GM03348 (cell line): ENCODE results near the gene PCGF5.
"Not testable (repeated sequence)": the region's sequence is repeated elsewhere in the genome, so short reads cannot be mapped to it uniquely, and the experiment has no call there.

ENCODE experiments used
- DNase-seq: peaks from one replicate; pipeline ENCODE4 v3.0.0; 2012; ENCODE audit warnings: low spot score

PCGF5 gene

DNA sequence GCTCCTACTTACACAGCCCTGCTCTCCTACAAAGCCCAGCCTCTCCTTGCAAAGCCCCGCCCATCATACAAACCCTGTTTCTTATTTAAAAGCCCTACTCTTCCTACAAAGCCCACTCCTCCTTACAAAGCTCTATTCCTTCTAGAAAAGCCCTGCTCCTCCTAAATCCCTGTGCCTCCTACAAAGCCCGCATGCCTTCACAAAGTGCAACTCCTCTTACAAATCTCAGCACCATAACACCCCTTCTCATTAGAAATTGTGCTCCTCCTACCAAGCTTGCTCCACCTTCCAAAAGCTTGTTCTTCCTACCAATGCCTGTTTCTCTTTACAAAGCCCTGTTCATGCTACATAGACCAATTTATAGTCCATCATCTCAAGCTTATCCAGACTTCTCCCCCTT lies 66.1 kb downstream of the PCGF5 start:
- no peak for DNase-seq

DNA sequence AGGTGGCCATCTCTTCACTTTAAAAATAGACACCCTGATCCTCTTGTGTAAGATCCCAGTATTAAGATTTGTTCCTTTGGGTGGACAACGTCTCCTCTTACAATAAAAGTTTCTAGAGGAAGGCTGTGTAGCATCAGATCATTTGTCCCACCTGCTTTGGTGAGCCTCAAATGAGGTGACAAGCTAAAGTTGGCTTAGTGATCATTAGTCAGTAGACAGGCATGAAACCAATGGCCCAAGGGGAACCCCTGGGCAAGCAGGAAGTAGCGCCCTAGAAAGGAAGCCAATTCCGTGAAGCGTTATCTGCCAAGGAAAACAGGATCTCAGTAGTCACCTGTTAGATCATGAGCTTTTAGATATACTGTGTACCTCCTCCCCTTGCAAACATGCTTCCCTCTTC lies 66.8 kb downstream of the PCGF5 start:
- no peak for DNase-seq

DNA sequence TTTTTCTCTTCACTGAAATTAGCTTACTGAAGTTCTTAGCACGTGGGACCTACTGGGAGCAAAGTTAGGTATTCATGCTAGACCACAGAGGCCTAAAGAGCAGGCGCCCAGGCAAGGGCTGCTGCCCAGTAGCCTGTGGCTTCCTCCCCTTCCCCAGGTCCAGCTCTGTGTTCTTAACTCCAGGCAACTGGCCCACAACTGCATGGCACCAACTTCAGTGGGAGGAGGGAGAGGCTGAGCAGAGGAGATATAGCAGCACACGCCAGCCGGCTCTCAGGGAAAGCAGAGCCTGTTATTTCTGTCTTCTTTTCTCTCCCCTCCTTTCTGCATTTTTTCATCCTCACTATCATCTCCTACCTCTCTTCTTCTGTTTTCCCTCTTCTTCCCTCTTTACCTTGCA lies 67.4 kb downstream of the PCGF5 start:
- DNase-seq: no peak

DNA sequence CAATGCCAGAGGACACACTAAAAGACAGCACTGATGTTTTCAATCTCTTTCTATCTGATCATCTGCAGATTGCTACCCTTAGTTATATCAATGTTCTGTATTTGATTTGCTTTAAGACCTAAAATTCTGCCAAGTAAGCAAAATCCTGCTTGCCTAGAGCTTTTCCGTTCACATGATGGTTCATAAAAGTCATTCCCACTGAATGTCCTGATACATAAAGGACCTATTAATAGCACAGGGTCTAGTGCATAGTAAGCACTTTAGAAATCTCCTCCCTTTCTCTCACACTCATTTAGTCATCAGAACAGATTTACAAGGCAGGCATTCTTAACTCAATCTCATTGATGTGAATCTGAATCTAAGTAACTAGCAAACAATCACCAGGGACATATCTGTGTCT lies 68.8 kb downstream of the PCGF5 start:
- DNase-seq: no peak

DNA sequence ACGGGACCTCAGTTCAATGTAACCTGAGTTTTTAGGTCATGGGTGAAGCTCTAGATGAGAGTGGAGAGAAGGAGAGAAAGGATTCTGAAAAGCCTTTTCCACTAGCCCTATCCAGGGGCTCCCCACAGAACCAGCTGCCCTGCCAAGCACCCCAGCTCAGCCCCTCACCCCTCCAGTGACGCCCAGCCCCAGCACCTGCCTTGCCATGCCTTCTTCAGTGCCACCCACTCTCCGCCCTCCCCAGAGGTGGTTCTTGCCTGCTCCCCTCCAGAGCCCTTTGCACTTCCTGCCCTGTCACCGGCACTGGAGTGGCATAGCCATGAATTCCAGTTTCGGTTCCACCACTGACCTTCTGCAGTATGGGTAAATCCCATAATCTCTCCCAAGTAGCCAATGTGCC lies 70.1 kb downstream of the PCGF5 start:
- DNase-seq: no peak

DNA sequence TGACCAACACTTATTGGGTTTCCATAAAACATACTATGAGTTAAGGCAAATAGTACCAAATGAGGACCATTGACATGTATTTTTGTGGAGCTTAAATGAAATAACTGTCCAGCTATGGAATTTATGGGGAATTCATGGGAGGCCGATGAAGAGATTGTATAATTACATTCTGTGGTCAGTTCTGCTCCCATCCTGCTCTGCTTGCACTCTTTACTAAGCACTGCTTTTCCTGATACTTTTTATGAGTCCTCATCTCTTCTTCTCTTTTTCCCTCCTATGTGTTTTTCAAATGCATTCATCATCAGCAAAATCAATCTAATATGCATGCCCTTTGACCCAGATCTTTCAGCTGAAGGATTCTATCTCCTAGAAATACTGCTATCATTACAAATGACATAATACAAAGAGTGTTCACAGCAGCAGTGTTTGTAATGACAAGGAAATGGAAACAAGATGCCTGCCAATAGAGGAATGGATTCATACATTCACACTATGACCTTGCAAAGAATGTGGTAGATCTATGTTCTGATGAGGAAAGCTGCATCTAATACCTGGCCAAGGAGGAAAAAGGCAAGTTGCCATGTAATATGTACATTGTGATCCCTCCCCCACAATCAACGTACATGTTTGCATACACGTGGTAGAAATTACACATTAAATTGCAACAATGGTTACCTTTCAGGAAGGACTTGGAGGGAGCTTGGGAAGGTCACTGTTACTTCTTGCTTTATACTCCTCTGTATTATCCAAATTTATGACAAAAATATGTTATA lies 73.9 kb downstream of the PCGF5 start:
- DNase-seq: no peak

DNA sequence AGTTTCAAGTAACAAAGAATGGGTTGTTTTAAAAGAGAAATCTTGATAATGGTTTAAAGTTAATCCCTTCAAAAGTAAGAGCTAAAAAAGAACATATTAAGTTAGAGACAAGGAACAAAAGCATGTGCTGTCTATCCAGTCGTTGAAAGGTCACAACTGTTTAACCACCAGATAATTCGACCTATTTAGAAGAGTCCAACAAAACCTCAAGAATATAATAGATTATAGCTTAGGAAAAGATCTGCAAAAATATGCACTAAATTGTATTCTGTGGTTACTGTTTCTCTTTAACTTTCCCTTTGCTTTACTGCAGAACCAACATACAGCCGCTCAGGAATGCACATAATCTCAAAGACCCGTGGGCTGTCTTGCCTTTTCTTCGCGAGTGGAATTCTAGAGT lies 74.9 kb downstream of the PCGF5 start:
- no peak for DNase-seq

DNA sequence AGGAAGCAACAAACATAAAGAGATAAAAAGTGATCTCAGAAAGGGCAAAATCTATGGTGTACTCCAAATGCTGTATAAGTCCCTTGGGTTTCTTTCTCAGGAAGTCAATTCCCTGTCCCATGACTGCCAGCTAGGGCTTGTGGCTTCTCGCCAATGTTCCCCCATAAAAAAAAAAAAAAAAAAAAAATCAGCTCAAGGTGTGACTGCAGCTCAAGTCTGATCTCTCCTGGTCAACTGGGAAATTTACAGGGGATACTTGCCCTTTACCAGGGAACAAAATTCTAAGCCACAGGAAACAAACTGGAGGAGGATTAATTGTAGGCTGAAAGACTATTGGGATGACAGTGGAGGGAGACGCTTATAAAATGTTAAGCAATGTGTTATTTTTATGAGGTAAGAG lies 76.0 kb downstream of the PCGF5 start:
- DNase-seq: no peak

DNA sequence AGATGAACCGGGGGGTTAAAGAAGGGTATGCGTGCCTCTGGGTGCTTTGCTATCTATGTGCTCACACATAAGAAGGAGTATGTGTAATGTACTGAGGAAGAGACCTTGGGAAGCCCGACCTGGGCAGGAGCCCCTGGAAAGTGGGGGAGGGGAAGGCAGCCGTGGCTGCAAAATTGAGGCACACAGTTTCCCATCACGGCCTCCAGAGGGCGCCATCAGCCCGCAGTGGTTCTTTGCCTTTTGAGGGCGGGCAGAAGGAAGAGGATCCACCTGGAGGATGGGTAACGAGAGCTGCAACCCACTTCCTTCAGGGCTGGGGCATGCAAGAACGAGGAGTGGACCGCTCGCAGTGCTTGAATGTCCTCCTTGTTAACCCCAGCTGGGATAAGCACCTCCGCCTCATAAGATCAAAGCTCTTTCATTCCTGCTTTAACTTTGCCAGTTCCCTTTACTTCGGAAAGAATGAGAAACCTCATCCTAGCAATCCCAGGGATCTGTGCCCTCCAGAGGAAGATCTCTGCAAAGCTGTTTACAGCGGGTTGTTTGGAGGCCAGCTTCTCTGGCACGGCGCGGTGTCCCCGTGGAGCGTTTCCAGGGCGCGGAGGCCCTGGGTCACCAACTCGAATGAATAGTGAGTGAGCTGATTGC lies 77.9 kb downstream of the PCGF5 start:
- peak; percentile 92 for DNase-seq

DNA sequence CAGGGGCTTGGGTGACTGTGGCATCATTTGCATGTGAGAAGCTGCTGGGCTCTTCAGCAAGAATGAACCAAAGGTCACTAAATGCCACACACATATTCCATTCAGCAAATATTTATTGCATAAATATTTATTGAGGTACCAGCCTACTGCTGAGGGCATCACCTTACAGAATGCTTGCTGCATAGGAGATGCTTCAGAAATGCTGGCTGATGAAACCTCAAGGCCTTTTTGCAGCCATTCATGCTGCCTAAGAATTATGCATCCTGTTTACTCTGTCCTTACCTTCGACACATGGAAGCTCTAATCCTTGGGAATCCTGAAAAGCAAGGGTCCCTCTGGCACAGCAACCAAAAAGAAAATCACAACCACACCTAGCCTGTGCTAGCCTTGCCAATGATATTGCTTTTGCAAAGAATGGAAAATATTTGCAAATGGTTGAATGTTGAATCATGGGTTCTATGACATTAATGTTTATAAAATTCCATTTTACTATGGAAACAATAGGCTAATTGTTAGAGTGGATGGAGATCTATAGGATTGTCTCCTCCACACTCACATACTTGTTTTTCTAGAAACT lies 79.6 kb downstream of the PCGF5 start:
- DNase-seq: no peak

DNA sequence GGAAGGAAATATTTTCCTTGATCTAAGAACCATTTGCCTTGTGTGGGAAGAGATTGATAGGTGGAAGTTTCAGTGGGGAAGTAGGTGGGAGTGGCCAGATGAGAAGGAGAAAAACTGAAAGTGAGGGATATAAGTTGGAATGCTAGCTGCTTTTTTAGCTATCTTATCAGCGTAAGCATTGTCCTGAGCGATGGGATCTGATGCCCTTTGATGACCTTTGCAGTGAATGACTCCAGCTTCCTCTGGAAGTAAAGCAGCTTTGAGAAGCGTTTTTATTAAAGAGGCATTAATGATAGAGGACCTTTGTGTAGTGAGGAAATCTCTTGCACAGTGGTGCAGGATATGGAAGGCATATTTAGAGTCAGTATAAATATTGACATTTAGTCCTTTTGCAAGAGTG lies 82.5 kb downstream of the PCGF5 start:
- not testable (repeated sequence) for DNase-seq

DNA sequence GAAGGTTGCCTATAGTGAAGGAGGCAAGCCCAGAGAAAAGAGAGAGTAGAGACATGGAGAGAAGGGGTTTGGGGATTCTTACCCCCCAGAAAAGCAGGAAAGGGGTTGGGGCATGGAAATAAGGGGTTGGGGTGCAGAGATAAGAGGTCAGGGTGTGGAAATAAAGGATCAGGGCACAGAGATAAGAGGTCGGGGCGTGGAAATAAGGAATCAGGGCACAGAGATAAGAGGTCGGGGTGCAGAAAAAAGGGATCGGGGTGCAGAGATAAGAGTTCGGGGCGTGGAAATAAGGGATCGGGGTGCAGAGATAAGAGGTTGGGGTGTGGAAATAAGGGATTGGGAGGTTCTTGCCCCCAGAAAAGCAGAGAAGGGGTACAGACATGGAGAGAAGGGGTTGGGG lies 85.5 kb downstream of the PCGF5 start:
- not testable (repeated sequence) for DNase-seq

DNA sequence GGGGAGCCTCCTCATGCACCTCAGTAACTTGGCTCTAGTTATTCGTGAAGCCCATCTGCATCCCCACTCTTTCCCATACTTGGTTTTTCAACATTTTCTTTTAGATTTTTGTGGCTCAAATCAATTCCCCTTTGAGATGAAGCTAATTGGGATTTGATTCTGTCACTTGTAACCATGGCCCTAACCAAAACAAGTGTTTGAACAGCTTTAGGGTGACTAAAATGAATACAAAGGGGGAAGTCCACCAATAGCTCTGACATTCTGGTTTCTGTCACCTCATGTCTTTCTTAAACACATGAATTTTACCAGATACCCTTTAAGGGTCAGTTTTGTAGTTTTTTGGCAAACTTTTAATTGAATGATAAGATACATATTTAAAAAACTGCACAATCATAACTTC lies 87.0 kb downstream of the PCGF5 start:
- no peak for DNase-seq

DNA sequence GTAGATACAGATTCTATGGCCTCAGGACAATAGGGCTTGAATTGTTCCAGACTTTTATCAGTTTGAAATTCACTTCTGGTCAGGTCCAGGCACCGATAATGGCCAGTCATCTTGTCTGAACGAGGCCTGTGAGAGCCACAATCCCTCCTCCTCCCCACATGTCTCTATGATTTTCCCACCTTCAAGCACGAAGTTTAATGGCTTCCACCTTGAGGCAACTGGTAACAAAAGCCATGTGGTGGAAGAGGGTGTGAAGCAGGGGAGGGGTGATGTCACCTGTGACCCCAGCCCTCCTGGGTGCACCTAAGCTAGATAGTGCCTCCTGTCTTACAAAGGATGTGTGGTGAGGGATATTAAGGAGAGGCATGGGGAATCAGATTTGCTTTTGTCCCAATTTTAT lies 89.2 kb downstream of the PCGF5 start:
- no peak for DNase-seq

DNA sequence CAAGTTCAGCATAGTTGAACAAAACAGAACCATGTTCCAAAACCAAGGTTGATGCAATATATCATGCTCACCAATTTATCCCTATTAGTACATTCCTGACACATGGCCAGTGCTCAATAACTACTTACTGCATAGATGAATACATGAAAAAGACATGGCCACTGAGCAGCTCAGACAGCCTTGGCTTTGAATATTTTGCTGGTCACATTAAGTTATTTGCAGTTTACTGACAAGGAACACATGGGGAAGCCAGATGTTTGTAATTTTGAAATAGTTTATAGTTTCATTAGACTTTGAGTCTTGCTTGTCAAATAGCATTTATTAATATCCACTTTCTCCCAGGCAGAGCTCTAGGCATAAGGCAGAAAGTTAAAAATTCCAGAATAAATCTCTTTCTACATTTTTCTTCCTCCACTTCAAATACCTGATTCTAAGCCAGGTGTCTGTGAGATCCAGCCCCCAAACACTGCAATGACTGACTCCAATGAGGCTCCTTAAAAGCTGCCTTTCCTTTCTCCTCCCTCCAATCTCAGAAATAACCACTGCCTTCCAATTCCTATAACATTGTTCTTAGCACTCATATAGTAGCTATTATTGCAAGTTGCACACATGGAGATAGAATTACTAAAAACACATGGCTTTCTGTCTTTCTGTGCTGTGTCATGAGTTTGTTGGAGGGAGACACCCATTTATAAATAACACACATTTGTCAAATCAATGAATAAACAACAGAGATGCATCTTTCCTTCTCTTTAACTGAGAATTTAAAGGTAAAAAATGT lies 91.3 kb downstream of the PCGF5 start:
- peak; percentile 46 for DNase-seq

DNA sequence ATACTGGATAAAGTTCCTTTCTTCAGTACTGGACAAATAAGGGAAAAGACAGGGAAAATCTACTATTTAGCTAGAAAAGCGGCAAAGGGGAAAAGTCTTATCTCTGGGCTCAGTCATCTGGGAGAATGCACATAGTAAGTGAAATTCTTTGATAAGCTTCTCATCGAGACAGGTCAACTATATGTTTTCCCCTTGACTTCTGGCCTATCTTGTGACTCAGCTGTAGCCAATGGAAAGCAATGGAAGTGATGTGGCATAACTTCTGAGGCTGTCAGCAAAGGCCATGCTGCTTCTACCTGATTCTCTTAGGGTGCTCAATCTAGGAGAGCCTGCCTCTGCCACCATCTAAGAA lies 91.9 kb downstream of the PCGF5 start:
- no peak for DNase-seq

DNA sequence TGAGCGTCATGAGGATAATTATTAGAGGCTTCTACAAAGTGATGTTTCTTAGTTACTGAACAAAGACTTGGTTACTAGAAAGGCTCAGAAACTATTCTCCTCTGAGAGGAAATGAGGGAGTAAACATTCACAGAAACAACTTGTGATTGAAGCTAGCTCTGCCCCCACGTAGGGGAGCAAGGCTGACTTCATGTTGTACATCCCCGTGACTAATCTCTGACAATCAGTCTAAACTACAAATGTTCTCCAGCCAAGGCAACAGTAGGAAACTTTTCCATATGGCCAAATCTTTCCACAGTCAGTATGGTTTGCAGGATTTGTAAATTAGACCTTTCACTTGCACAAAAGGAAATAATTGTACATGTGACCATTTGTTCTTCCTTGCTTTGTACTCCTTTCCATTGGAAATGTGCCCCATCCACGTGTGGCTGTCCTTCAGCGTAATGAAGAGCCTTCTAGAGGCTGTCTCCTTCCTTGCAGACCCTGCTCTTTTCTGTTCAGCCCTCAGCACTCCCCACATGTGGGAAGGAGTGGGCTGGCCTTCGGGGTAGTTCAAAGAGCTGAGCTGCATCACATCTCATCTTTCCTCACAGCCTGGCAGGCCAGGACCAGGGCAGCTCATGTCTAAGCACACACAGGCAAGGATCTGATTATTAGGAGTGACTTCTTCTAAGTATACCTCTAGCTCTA lies 93.5 kb downstream of the PCGF5 start:
- DNase-seq: peak; percentile 61

DNA sequence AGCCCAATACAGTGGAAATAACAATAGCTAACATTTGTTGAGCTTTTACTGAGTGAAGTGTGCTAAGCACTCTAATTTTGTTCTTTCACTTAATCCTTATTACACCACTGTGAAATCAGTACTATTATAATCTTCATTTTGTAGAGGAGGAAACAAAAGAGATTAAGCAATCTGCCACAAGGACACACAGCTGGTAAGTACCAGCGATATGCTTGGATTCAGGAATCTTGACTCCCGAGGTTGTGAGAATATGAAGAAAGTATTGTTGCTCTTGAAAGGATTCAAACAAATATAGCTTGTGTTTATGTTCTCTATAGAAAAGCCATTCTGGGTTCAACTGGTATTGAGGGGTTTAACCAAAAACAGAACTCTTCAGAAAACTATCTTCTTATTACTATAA lies 96.0 kb downstream of the PCGF5 start:
- no peak for DNase-seq

DNA sequence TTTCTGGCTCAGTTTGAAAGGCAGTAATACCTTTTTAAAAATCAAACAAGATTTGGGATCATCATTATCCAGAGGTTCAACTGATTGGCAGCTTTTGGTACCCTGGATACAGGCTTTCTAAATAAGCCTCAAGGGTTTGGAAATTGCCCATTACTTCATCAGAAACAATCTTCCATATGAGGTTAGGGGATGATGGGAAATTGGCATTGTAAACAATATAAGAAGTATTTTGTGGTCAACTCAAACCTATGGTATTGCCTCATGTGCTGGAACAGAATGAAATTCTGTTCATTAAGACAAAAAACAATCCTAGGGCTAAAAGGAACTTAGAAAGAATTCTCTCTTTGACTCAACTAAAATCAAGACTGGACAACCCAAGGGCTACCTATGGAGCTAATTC lies 97.1 kb downstream of the PCGF5 start:
- no peak for DNase-seq

DNA sequence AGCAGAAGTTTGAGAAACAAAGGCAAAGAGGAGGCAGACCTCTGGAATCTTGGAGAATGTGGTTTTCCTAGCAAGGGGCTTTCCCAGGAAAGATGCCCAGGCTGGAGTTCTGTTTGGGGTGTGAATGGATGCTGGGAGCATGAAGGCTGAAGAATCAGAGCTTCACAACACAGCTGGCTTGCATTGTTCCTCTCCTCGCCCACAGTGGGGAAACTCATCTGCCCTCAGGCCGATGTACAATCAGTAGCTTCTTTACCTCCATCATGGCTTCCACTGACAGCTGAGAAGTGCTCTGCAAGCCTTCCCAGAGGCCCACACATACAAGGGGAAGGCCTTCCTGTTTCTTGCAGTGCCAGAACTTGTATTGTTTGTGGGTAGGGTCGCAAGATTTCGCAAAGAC lies 98.9 kb downstream of the PCGF5 start:
- DNase-seq: no peak

DNA sequence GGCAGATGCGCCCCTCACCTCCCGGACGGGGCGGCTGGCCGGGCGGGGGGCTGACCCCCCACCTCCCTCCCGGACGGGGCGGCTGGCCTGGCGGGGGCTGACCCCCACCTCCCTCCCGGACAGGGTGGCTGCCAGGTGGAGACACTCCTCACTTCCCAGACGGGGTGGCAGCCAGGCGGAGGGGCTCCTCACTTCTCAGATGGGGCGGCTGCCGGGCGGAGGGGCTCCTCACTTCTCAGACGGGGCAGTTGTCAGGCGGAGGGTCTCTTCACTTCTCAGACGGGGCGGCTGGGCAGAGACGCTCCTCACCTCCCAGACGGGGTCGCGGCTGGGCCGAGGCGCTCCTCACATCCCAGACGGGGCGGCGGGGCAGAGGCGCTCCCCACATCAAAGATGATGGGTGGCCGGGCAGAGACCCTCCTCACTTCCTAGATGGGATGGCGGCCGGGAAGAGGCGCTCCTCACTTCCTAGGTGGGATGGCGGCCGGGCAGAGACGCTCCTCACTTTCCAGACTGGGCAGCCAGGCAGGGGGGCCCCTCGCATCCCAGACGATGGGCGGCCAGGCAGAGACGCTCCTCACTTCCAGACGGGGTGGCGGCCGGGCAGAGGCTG lies 102.9 kb downstream of the PCGF5 start:
- not testable (repeated sequence) for DNase-seq
